Epithelial cell of proximal tubule (primary cell): Measurements from ENCODE around the gene FRMPD3. TPM values are rescaled to one million over a fixed set of nuclear protein-coding genes. Genes with fewer than 3 reads are reported as not detected.

Source experiments
- DNase-seq: peaks from one replicate; pipeline ENCODE4 v3.0.0-alpha.2; 2011; ENCODE audit warnings: low read depth
- H3K4me3 ChIP-seq: 2 replicates; pipeline ENCODE4 v1.5.1; 2011; ENCODE audit warnings: low read depth, mild to moderate bottlenecking, low read length
- CTCF ChIP-seq: conservative IDR thresholded peaks from 2 replicates; pipeline ENCODE4 v1.5.1; 2012; ENCODE audit warnings: low read depth, mild to moderate bottlenecking, low read length
- total RNA-seq: library from RNA; depleted of rRNA; stranded (reverse); fragments of >200 nt; gene quantifications from 2 replicates; pipeline ENCODE4 v1.2.3, GENCODE V29; 2015

Gene FRMPD3
- total RNA-seq, 1 donor from 2014 or later = 0.12 TPM

GRCh38 chrX:107442914-107443527, 6.4 kb upstream of the FRMPD3 start:
- TF ChIP-seq CTCF = no peak
- H3K4me3 ChIP-seq = no peak overlapping the region
- no peak for DNase-seq

- no peak for TF ChIP-seq CTCF
- DNase-seq = no peak
- H3K4me3 ChIP-seq = no peak overlapping the region
These were observed 4.3 kb upstream of the FRMPD3 start for GRCh38 chrX:107445146-107445545.

GRCh38 chrX:107445631-107446030, 3.8 kb upstream of the FRMPD3 start:
- no peak for TF ChIP-seq CTCF
- DNase-seq = no peak
- H3K4me3 ChIP-seq = no peak overlapping the region

- TF ChIP-seq CTCF = no peak
- DNase-seq = no peak
These were observed 1.8 kb upstream of the FRMPD3 start for GRCh38 chrX:107447642-107448041.

GRCh38 chrX:107448625-107448997, 841 bp upstream of the FRMPD3 start:
- TF ChIP-seq CTCF = no peak
- DNase-seq = no peak
- peak overlapping the region; percentile 42 for H3K4me3 ChIP-seq

More at GRCh38 chrX:107447642-107448041, 1.8 kb upstream of the FRMPD3 start:
- H3K4me3 ChIP-seq = no peak overlapping the region

GRCh38 chrX:107450823-107451509, 1.5 kb downstream of the FRMPD3 start:
- H3K4me3 ChIP-seq = no peak overlapping the region
- no peak for DNase-seq
- peak; percentile 28 for TF ChIP-seq CTCF

GRCh38 chrX:107451731-107452130, 2.3 kb downstream of the FRMPD3 start:
- H3K4me3 ChIP-seq = no peak overlapping the region
- no peak for TF ChIP-seq CTCF
- DNase-seq = no peak
